HepG2 (cell line): ENCODE data around the gene WARS2. TPM values are rescaled to one million over a fixed set of nuclear protein-coding genes. Genes with fewer than 3 reads are reported as not detected.

ENCODE experiments used
- ATAC-seq: fragments of 200-7000 bp; cut with Tn5 transposase; 3 replicates; pipeline ENCODE4 v1.9.1; 2020; ENCODE audit warnings: mild to moderate bottlenecking, moderate library complexity
- BruUV-seq: library from RNA; stranded (reverse); fragments of 400-500 nt; replicated peaks from 2 replicates; lab custom pipeline; 2021; lab: Mats Ljungman, UMichigan
- CTCF ChIA-PET: fragments of 300-600 bp; formaldehyde crosslinking; extraction: SDS; loops from one replicate; lab custom pipeline; 2021; ENCODE audit warnings: low total read pairs, inconsistent platforms, low intra/inter-chr PET ratio; lab: Yijun Ruan, JAX
- POLR2A ChIA-PET: fragments of 350-600 bp; sonication (Branson Sonifier 250); formaldehyde crosslinking; loops from one replicate; lab custom pipeline; 2020; ENCODE audit warnings: antibody characterized with exemption, inconsistent platforms; lab: Yijun Ruan, JAX
- DNase-seq: peaks from one replicate; pipeline ENCODE4 v3.0.0-alpha.2; 2015; ENCODE audit warnings: low spot score
- FAIRE-seq: peaks from 3 replicates; lab custom pipeline; 2011; peaks lifted over from hg19 to GRCh38; lab: Jason Lieb, UNC
- H2AFZ ChIP-seq: one replicate; pipeline ENCODE4 v1.6.1; 2011; ENCODE audit warnings: low read length, inconsistent platforms
- H3K27ac ChIP-seq: fragments of 300-600 bp; 3 replicates; pipeline ENCODE4 v1.8.0; 2011; ENCODE audit warnings: mixed run types, mild to moderate bottlenecking, mixed read lengths, low read length, inconsistent platforms; ENCODE audit not compliant: insufficient read depth; ENCODE audit errors: extremely low read length
- H3K27me3 ChIP-seq, 2 experiments: fragments of 200-600 bp in 1 of 2; 2 replicates in 1 of 2; 3 replicates in 1 of 2; pipeline versions ENCODE4 v1.6.0 to v1.8.0; 2011; ENCODE audit warnings: low read length in 2 of 2, mild to moderate bottlenecking in 2 of 2, moderate library complexity in 2 of 2, inconsistent platforms in 1 of 2; ENCODE audit not compliant: insufficient read depth in 2 of 2, control insufficient read depth in 1 of 2
- H3K36me3 ChIP-seq, 2 experiments: fragments of 200-600 bp in 1 of 2; replicated peaks in 1 of 2; 2 replicates in 1 of 2; 3 replicates in 1 of 2; pipeline versions ENCODE4 v1.5.1 to v1.8.0; 2011; ENCODE audit warnings: low read length in 2 of 2, inconsistent platforms in 1 of 2; ENCODE audit not compliant: insufficient read depth in 2 of 2, control insufficient read depth in 1 of 2
- H3K4me1 ChIP-seq: 2 replicates; pipeline ENCODE4 v1.5.1; 2012; ENCODE audit warnings: low read length, inconsistent platforms; ENCODE audit not compliant: insufficient read depth
- H3K4me2 ChIP-seq: 2 replicates; pipeline ENCODE4 v1.6.0; 2011; ENCODE audit warnings: low read depth, low read length, inconsistent platforms
- H3K4me3 ChIP-seq, 3 experiments: fragments of 200-600 bp in 1 of 3; sonication (generic), shearing (Covaris generic) in 1 of 3; replicated peaks in 1 of 3; 2 replicates each; pipeline ENCODE4 v1.5.1; 2011 to 2016; ENCODE audit warnings: low read length in 3 of 3, inconsistent platforms in 2 of 3, low read depth in 2 of 3, mild to moderate bottlenecking in 2 of 3, control low read depth in 1 of 3, mixed read lengths in 1 of 3; ENCODE audit not compliant: insufficient read depth in 1 of 3
- H3K79me2 ChIP-seq: one replicate; pipeline ENCODE4 v1.6.1; 2011; ENCODE audit warnings: low read length, inconsistent platforms; ENCODE audit not compliant: insufficient read depth
- H3K9ac ChIP-seq: 2 replicates; pipeline ENCODE4 v1.6.0; 2011; ENCODE audit warnings: mild to moderate bottlenecking, low read depth, low read length, inconsistent platforms; ENCODE audit not compliant: insufficient read depth
- H3K9me3 ChIP-seq: 2 replicates; pipeline ENCODE4 v1.5.1; 2012; ENCODE audit warnings: mild to moderate bottlenecking, low read length
- H4K20me1 ChIP-seq: 2 replicates; pipeline ENCODE4 v1.6.0; 2011; ENCODE audit warnings: inconsistent platforms, mild to moderate bottlenecking, low read length, moderate library complexity; ENCODE audit not compliant: insufficient read depth
- ERF ChIP-seq: IDR thresholded peaks from 2 replicates; pipeline ENCODE4 v1.6.1; 2018; ENCODE audit warnings: missing biosample characterization, missing genetic modification reagents
- NR2C2 ChIP-seq: sonication (generic); formaldehyde crosslinking; IDR thresholded peaks from 2 replicates; pipeline ENCODE4 v1.4.0; 2020; ENCODE audit warnings: missing genetic modification reagents, mild to moderate bottlenecking, moderate library complexity, borderline replicate concordance
- RAD21 ChIP-seq: fragments of 450-650 bp; formaldehyde crosslinking; IDR thresholded peaks from 2 replicates; pipeline ENCODE4 v1.5.0; 2020; ENCODE audit warnings: mild to moderate bottlenecking
- SMC3 ChIP-seq: IDR thresholded peaks from 2 replicates; pipeline ENCODE4 v1.6.1; 2011; ENCODE audit warnings: low read length, improper control_type of control experiment
- SRY ChIP-seq: sonication (generic); formaldehyde crosslinking; IDR thresholded peaks from 2 replicates; pipeline ENCODE4 v1.8.0; 2022; ENCODE audit warnings: mild to moderate bottlenecking, missing genetic modification reagents
- STAG1 ChIP-seq: sonication (generic); formaldehyde crosslinking; IDR thresholded peaks from 2 replicates; pipeline ENCODE4 v1.4.0; 2020; ENCODE audit warnings: missing genetic modification reagents
- ZFY ChIP-seq: sonication (generic); formaldehyde crosslinking; IDR thresholded peaks from 2 replicates; pipeline ENCODE4 v1.4.0; 2020; ENCODE audit warnings: missing genetic modification reagents
- ZNF205 ChIP-seq: IDR thresholded peaks from 2 replicates; pipeline ENCODE4 v1.6.1; 2018; ENCODE audit warnings: missing biosample characterization, missing genetic modification reagents
- ZNF564 ChIP-seq: sonication (generic); formaldehyde crosslinking; IDR thresholded peaks from 2 replicates; pipeline ENCODE4 v1.8.1; 2023; ENCODE audit warnings: mild to moderate bottlenecking, missing genetic modification reagents
- ZNF576 ChIP-seq: sonication (generic); formaldehyde crosslinking; IDR thresholded peaks from 2 replicates; pipeline ENCODE4 v1.4.0; 2020; ENCODE audit warnings: mild to moderate bottlenecking, missing genetic modification reagents
- ZSCAN5A ChIP-seq: sonication (generic); formaldehyde crosslinking; IDR thresholded peaks from 2 replicates; pipeline ENCODE4 v1.8.0; 2022; ENCODE audit warnings: mild to moderate bottlenecking, missing genetic modification reagents, borderline replicate concordance
- WGBS: methylation state at CpG from one replicate; pipeline ENCODE4 v1.1.6; 2017; ENCODE audit warnings: low lambda C conversion rate; 5-methylcytosine and 5-hydroxymethylcytosine counted together
- in situ Hi-C: cut with HindIII; loops from 2 replicates; pipeline ENCODE4 v1.10.0; 2017; ENCODE audit warnings: low pct_unique_long_range_greater_than_20kb; ENCODE audit not compliant: extremely low pct_ligation_motif_present
- intact Hi-C: fragments of 100-400 bp; cut with micrococcal nuclease; formaldehyde crosslinking; loops from one replicate; pipeline ENCODE4 v1.10.0; 2022; ENCODE audit not compliant: unreplicated experiment
- polyA plus RNA-seq, 8 experiments: library from polyadenylated mRNA; depleted of rRNA in 3 of 8; stranded (reverse) in 7 of 8; unstranded in 1 of 8; fragments of >200 nt; fragmentation: Illumina TruSeq in 4 of 8; extraction: Trizol in 4 of 8; gene quantifications; 2 replicates each; pipeline versions ENCODE4 v1.2.1 to v1.2.3, GENCODE V29; 2011 to 2016; ENCODE audit warnings: low read depth in 4 of 8, missing spikeins in 1 of 8, mixed read lengths in 1 of 8; ENCODE audit not compliant: insufficient read depth in 1 of 8
- total RNA-seq, 5 experiments: library from RNA; depleted of rRNA; stranded (reverse); fragments of >200 nt; fragmentation: Illumina TruSeq; extraction: Trizol; gene quantifications; 2 replicates each; pipeline ENCODE4 v1.2.3, GENCODE V29; 2016; ENCODE audit warnings: low read depth in 1 of 5
- TF ChIP-seq, protein P1 (sequence below): sonication (generic); formaldehyde crosslinking; IDR thresholded peaks from 2 replicates; pipeline ENCODE4 v1.5.0; 2020; ENCODE audit warnings: mild to moderate bottlenecking, missing genetic modification reagents, moderate library complexity
- TF ChIP-seq, protein P2 (sequence below): sonication (generic); formaldehyde crosslinking; IDR thresholded peaks from 2 replicates; pipeline ENCODE4 v1.5.0; 2020; ENCODE audit warnings: mild to moderate bottlenecking, missing genetic modification reagents

Gene WARS2
- total and polyA plus RNA-seq, 2 of the 13 experiments (the other 11 are each of a cell fraction or from before 2014, with no cell fraction given), result 12.4 to 18.8 TPM

DNA sequence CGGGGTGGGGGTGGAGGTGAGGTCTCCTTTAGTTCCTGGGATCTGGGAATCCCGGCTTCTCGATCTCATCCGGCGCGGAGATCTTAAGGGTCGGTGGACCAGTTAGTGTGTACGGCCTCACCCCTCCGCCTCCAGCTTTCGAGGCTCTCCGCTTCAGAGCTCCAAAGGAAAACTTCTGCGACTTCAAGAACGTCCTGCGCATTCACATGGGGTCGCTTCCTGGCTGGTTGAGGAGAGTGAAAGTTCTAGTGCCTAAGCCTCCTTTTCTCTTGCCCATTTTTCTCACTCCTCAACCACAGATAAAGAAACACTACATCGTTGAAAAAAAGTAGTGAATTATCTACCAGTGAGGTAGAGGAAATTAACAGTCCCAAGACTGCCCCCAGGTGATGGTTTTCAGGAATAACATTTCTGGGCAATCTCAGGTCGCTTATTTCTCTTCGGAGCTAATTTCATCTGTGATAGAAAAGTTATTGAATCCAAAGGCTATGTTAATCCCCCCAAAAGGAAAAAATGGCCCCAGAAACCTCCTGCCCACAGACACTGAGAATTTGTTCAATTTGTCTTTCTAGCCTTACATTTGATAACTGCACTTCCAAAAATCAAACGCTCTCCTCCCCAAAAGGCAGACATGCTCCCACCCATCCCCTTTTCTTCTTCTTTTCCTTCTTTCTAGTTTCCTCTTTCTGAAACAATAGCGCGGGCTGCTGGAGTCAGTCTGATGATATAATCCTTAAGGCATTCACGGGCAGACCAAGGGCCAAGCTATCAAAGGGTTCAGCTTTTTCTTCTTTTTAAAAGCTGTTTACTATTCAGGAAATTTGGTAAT, 131.8 kb downstream of the WARS2 start:
- no peaks in the 10 kb centered on the region for H3K27me3 ChIP-seq
- POLR2A ChIA-PET, result no interaction called here
- H3K27ac ChIP-seq, result no peak overlapping the region
- H3K9me3 ChIP-seq, result no peaks in the 10 kb centered on the region; the same call in 1 of the 2 replicates
- in situ Hi-C loops (loop anchor here (25.0 kb wide), 2 partner anchors 446 to 846 kb away; no protein-coding TSS in a partner anchor), intact Hi-C loops (loop anchor here (5.0 kb wide), 1 partner anchor 186 kb away; no protein-coding TSS in a partner anchor)
- TF ChIP-seq SRY (no peak), ZSCAN5A (CRISPR knock-in tag) (no peak), NR2C2 (CRISPR knock-in tag) (no peak), ZNF205 (CRISPR knock-in tag) (no peak), ZNF576 (CRISPR knock-in tag) (no peak), ERF (CRISPR knock-in tag) (0 out of 2 replicates have a peak, but pooled peaks have one; percentile 28), ZFY (CRISPR knock-in tag) (no peak), SMC3 (peak; percentile 93), RAD21 (CRISPR knock-in tag) (peak; percentile 73), ZNF564 (CRISPR knock-in tag) (no peak), STAG1 (CRISPR knock-in tag) (peak; percentile 83)
- TF ChIP-seq, protein P1, sequence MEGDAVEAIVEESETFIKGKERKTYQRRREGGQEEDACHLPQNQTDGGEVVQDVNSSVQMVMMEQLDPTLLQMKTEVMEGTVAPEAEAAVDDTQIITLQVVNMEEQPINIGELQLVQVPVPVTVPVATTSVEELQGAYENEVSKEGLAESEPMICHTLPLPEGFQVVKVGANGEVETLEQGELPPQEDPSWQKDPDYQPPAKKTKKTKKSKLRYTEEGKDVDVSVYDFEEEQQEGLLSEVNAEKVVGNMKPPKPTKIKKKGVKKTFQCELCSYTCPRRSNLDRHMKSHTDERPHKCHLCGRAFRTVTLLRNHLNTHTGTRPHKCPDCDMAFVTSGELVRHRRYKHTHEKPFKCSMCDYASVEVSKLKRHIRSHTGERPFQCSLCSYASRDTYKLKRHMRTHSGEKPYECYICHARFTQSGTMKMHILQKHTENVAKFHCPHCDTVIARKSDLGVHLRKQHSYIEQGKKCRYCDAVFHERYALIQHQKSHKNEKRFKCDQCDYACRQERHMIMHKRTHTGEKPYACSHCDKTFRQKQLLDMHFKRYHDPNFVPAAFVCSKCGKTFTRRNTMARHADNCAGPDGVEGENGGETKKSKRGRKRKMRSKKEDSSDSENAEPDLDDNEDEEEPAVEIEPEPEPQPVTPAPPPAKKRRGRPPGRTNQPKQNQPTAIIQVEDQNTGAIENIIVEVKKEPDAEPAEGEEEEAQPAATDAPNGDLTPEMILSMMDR (CRISPR knock-in tag), result peak; percentile 69
- TF ChIP-seq, protein P2, sequence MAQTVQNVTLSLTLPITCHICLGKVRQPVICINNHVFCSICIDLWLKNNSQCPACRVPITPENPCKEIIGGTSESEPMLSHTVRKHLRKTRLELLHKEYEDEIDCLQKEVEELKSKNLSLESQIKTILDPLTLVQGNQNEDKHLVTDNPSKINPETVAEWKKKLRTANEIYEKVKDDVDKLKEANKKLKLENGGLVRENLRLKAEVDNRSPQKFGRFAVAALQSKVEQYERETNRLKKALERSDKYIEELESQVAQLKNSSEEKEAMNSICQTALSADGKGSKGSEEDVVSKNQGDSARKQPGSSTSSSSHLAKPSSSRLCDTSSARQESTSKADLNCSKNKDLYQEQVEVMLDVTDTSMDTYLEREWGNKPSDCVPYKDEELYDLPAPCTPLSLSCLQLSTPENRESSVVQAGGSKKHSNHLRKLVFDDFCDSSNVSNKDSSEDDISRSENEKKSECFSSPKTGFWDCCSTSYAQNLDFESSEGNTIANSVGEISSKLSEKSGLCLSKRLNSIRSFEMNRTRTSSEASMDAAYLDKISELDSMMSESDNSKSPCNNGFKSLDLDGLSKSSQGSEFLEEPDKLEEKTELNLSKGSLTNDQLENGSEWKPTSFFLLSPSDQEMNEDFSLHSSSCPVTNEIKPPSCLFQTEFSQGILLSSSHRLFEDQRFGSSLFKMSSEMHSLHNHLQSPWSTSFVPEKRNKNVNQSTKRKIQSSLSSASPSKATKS (CRISPR knock-in tag), result no peak
- FAIRE-seq, result peak; percentile 77
- ATAC-seq, result peak; percentile 69
- CTCF ChIA-PET, result interaction anchor here (1.6 kb wide), 1 partner anchor 182 kb away, joined by 6 read pairs; no protein-coding TSS in a partner anchor
- H3K79me2 ChIP-seq, result no peaks in the 10 kb centered on the region
- no peak overlapping the region for H2AFZ ChIP-seq
- no TSS peak for BruUV-seq
- H3K4me3 ChIP-seq, result no peak overlapping the region
- H3K36me3 ChIP-seq, result no peaks in the 10 kb centered on the region
- no peak overlapping the region for H3K4me2 ChIP-seq
- DNase-seq, result peak; percentile 44
- no peaks in the 10 kb centered on the region for H4K20me1 ChIP-seq
- no peak overlapping the region for H3K9ac ChIP-seq
- no peaks in the 10 kb centered on the region for H3K4me1 ChIP-seq
- WGBS, result 72% methylated on average over 20 of the region's 22 CpGs
